Liver (tissue), 3 donors: ENCODE data around the gene AKAP13.
"Not testable (repeated sequence)": the region's sequence is repeated elsewhere in the genome, so short reads cannot be mapped to it uniquely, and the experiment has no call there.

Experiments
- CTCF ChIP-seq: fragments of 150-350 bp; IDR thresholded peaks from 2 replicates; pipeline ENCODE4 v1.5.1; 2017; ENCODE audit warnings: improper control_type of control experiment, low read depth, low read length; ENCODE audit not compliant: missing input control
- EGR1 ChIP-seq, 2 donors: IDR thresholded peaks; 2 replicates each; pipeline ENCODE4 v1.6.1; 2016 to 2018; ENCODE audit warnings: antibody characterized with exemption in 2 of 2, low read depth in 2 of 2
- FOXA1 ChIP-seq: IDR thresholded peaks from 2 replicates; pipeline ENCODE4 v1.6.1; 2016; ENCODE audit warnings: antibody characterized with exemption
- GABPA ChIP-seq, 2 donors: IDR thresholded peaks in 1 of 2; conservative IDR thresholded peaks in 1 of 2; 2 replicates each; pipeline ENCODE4 v1.6.1; 2016; ENCODE audit warnings: antibody characterized with exemption in 2 of 2, mild to moderate bottlenecking in 1 of 2, moderate library complexity in 1 of 2
- HNF4G ChIP-seq: IDR thresholded peaks from 2 replicates; pipeline ENCODE4 v1.6.1; 2016; ENCODE audit warnings: antibody characterized with exemption
- JUND ChIP-seq, 2 donors: IDR thresholded peaks; 2 replicates each; pipeline ENCODE4 v1.6.1; 2016; ENCODE audit warnings: antibody characterized with exemption in 2 of 2
- MAX ChIP-seq: IDR thresholded peaks from 2 replicates; pipeline ENCODE4 v1.6.1; 2016; ENCODE audit warnings: antibody characterized with exemption
- NR2F2 ChIP-seq: IDR thresholded peaks from 2 replicates; pipeline ENCODE4 v1.6.1; 2016; ENCODE audit warnings: antibody characterized with exemption
- RAD21 ChIP-seq, 2 donors: IDR thresholded peaks; 2 replicates each; pipeline ENCODE4 v1.6.1; 2016; ENCODE audit warnings: antibody characterized with exemption in 2 of 2, mild to moderate bottlenecking in 2 of 2
- REST ChIP-seq: IDR thresholded peaks from 2 replicates; pipeline ENCODE4 v1.6.1; 2016; ENCODE audit warnings: antibody characterized with exemption, mild to moderate bottlenecking
- SP1 ChIP-seq: IDR thresholded peaks from 2 replicates; pipeline ENCODE4 v1.6.1; 2018; ENCODE audit warnings: antibody characterized with exemption, mild to moderate bottlenecking
- TAF1 ChIP-seq: conservative IDR thresholded peaks from 2 replicates; pipeline ENCODE4 v1.6.1; 2016; ENCODE audit warnings: antibody characterized with exemption, mild to moderate bottlenecking
- YY1 ChIP-seq: IDR thresholded peaks from 2 replicates; pipeline ENCODE4 v1.6.1; 2016; ENCODE audit warnings: antibody characterized with exemption, mild to moderate bottlenecking
- ZBTB33 ChIP-seq: IDR thresholded peaks from 2 replicates; pipeline ENCODE4 v1.6.1; 2016; ENCODE audit warnings: antibody characterized with exemption
- donor health status: healthy.
- donor health status: healthy.

- not testable (repeated sequence) for TF ChIP-seq REST; CTCF; GABPA (IDR thresholded peaks at IDR 0.05 in 1 of 2, conservative IDR thresholded peaks at IDR 0.05 in 1 of 2); EGR1 (IDR thresholded peaks at IDR 0.05; ENCODE audit: low read depth in 2 of 2); ZBTB33; MAX; NR2F2; JUND (IDR thresholded peaks at IDR 0.05); YY1; TAF1; FOXA1; RAD21 (IDR thresholded peaks at IDR 0.05); HNF4G; SP1
Measured at GRCh38 chr15:85351501-85351900, 28.9 kb upstream of the AKAP13 start.
